ENCODE results near the gene NBAS.
"Not testable (repeated sequence)": the region's sequence is repeated elsewhere in the genome, so short reads cannot be mapped to it uniquely, and the experiment has no call there.

NBAS gene

GRCh38 chr2:15460112-15460620 lies 101.0 kb downstream of the NBAS start:
- DNase-seq (ENCODE audit: low read depth): no peak

DNA sequence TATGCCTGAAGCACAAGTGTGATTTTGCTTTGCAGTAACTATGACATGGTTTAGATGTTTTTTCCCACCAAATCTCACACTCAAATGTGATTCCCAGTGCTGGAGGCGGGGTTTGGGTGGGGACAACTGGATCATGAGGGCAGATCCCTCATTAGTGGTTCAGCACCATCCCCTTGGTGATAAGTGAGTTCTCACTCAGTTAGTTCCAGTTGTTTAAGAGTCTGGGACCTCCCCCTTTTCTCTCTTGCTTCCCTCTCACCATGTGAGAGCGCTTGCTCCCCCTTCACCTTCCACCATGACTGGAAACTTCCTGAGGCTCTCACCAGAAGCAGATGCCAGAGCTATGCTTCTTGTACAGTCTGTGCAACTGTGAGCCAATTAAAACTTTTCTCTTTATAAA lies 102.9 kb downstream of the NBAS start:
- DNase-seq (ENCODE audit: low read depth): no peak

- DNase-seq (ENCODE audit: low read depth): no peak
Observed at GRCh38 chr2:15457868-15458267, 103.3 kb downstream of the NBAS start.

DNA sequence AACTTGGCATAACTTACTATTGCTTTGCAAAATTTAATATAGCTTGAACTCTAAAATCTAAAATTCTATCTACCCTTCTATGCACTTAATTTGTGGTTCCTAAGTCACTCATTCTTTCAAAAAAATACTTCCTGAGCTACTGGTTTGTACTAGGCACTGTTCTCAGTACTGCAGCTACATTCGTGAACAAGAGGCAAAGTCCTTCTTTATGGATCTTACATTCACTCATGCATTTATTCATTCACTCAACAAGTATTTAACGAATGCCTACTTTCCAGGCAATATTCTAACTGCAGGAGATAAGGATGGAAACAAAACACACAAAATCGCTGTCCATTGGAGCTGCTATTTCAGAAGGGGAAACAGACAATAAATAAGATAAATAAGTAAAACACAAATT lies 104.8 kb downstream of the NBAS start:
- DNase-seq (ENCODE audit: low read depth): no peak

GRCh38 chr2:15450808-15451207 lies 110.3 kb downstream of the NBAS start:
- DNase-seq (ENCODE audit: low read depth): no peak

DNA sequence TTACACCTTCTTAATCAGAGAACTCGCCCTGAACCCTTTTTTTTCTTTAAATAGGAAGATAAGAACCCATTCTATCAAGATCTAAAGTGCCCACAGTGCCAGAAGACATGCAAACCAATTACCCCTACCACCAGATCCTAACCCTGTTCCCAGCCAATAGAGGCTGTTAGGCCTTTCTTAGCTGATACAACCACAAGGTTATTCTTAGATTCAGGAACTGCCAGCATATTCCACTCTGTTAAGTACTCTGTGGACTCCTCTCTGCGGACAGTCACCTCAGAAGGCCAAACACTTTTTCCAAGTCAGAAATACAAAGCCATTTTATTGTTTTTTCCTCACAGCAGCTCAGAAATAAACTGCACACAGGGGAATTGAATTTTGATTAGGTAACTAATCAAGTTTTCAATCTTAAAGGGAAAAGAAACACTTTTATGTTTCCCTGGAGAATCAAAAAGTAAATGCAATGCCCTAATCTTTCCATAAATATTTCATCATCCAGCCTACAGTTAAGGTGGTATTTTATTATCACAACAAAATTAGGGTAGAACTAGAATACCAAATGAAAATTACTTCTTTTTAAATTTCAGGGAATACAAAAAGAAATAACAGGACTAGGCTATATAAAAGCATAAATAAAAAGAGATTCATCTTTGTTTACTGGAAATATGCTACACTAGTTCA lies 111.4 kb downstream of the NBAS start:
- DNase-seq (ENCODE audit: low read depth): peak; percentile 11

GRCh38 chr2:15448250-15448839 lies 112.8 kb downstream of the NBAS start:
- DNase-seq (ENCODE audit: low read depth): no peak

DNA sequence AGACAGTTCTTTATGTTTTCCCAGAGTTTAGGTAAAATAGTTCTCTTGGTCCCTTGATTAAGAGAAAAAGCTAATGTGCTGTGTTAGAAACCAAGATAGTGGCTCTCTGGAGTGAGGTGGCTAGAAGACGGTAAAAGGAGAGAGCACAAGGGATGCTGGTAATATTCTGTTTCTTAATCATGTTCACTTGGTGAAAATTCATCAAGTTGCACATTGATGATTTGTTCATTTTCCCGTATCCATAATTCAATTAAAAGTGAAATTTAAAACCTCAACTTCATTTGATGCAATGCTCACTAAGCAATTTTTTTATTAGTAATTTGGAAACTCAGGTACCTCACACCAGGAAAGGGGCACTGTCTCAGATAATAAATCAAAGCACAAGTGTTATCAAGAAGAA lies 113.8 kb downstream of the NBAS start:
- DNase-seq (ENCODE audit: low read depth): no peak

DNA sequence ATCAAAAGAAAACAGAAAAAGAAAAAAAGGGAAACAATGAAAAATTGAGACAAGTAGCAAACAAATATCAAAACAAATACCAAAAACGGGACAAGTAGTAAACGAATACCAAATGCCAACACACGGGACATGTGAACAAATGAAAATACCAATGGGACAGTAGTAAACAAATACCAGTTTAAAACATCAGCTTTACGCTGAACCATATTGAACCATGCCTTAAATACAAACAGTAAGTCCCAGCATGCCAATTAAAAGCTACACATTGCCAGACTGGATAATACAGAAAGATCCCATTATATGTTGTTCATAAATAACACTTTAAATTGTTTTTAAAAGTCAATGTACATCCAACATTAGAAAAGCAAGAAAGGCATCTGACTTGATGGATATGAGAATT lies 114.2 kb downstream of the NBAS start:
- no peak for DNase-seq (ENCODE audit: low read depth)

- DNase-seq (ENCODE audit: low read depth): no peak
Observed at GRCh38 chr2:15445891-15446562, 115.1 kb downstream of the NBAS start.

- DNase-seq (ENCODE audit: low read depth): not testable (repeated sequence)
Observed at GRCh38 chr2:15439768-15440524, 121.2 kb downstream of the NBAS start.

DNA sequence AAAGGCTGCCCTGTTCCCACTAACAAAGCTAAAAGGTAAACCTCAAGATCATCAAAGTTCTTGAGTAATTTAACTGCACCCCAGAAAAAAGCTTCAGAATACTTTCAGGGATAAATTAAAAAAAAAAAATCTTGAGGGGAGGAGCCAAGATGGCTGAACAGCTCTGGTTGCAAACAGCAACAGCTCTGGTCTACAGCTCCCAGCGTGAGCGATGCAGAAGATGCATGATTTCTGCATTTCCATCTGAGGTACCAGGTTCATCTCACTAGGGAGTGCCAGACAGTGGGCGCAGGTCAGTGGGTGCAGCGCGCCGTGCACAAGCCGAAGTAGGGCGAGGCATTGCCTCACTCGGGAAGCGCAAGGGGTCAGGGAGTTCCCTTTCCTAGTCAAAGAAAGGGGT lies 121.8 kb downstream of the NBAS start:
- DNase-seq (ENCODE audit: low read depth): not testable (repeated sequence)

- no peak for DNase-seq (ENCODE audit: low read depth)
Observed at GRCh38 chr2:15436195-15436594, 124.9 kb downstream of the NBAS start.

DNA sequence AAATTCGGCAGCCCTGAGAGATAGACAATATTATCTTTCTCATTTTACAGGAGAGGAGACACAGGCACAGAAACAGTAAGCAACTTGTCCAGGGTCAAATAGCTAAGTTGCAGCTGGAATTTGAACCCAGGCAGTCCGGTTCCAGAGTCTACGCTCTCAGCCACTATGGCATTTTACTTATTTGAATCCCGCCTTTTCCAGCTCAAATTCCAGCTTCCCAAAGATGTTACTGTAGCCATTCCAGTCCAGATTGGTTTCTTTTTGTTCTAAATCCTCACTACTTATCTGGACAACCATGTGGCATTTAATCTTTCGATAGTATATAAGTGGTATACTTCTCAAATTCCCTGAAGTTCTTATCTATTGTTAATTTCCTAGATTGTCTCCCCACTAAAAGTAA lies 125.7 kb downstream of the NBAS start:
- DNase-seq (ENCODE audit: low read depth): no peak

GRCh38 chr2:15432642-15433256 lies 128.4 kb downstream of the NBAS start:
- DNase-seq (ENCODE audit: low read depth): no peak

GRCh38 chr2:15429032-15429431 lies 132.1 kb downstream of the NBAS start:
- DNase-seq (ENCODE audit: low read depth): no peak

DNA sequence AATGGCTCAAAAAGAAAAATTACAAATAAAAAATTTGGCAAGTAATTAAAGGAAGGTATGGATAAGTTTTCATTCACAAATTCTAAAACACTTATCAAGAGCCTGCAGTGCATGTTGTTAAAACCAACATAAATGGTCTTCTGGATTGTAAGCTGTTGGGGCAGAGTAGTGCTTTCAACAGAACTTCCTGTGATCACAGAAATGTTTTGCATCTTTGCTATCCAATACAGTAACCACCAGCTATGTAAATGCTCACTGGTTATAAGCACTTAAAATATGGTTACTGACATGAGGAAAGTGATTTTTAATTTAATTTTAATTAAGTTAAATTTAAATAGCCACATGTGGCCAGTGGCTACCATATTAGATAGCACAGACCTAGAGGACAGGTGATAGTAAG lies 133.1 kb downstream of the NBAS start:
- no peak for DNase-seq (ENCODE audit: low read depth)

- no peak for DNase-seq (ENCODE audit: low read depth)
Observed at GRCh38 chr2:15426606-15427005, 134.5 kb downstream of the NBAS start.

DNA sequence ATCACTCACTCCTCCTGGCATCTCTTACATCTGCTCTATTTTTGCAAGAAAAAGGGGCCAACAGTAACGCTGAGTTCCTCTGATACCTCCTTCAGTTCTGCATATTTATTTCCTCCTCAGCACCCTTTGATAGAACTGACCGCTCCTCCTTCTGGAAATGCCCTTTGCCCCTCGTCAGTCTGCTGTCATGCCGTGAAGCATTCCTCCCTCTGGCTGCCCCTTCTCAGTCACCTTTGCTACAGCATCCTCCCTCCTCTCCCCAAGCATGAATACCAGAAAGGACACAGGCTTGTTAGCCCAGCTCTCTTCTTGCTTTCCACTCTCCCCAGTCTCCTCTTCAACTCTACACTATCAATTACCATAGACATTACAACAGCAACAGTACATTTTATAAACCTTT lies 135.4 kb downstream of the NBAS start:
- no peak for DNase-seq (ENCODE audit: low read depth)

DNA sequence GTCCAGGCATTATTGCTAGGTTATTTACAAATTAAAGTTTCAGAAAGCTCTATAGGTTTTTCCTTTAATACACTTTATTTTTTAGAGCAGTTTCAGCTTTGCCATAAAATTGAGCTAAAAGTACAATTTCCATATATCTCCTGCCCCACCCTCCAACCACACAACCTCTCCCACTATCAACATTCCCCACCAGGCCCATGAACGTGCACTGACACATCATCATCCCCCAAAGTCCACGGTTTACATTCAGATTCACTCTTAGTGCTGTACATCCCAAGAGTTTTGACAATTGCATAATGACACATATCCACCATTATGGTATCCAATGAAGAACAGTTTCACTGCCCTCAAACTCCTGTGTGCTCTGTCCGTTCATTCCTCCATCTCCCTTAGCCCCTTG lies 139.4 kb downstream of the NBAS start:
- DNase-seq (ENCODE audit: low read depth): no peak

- no peak for DNase-seq (ENCODE audit: low read depth)
Observed at GRCh38 chr2:15415748-15416147, 145.4 kb downstream of the NBAS start.

DNA sequence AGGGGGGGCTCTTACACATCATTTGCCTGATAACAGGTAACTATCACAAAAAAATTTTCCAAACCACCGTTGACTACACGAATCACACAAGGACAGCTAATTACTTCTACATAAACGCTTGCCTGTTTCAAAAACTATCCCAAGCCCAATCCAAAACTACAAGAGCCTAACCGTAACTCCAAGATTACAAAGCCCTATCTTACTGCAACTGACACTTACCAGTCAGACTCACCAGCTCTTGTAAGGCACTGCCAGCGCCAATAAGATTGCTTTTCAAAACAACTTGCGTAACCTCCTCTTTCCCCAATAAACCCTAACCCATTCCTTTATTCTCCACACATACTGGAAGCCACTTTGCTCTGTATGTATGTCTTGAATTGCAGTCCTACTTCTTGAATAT lies 148.4 kb downstream of the NBAS start:
- DNase-seq (ENCODE audit: low read depth): no peak
